Stimulated activated naive CD8-positive, alpha-beta T cell treated with anti-CD3 and anti-CD28 coated beads, Interleukin-15, Interleukin-2, amounts not matched to agents 100 U/mL and 50 U/mL, for 24 hours (primary cell): ENCODE results near the gene DNAAF5.
A peak's percentile ranks its signal among the peaks of the same experiment; 100 is the strongest.
"Not testable (repeated sequence)": the region's sequence is repeated elsewhere in the genome, so short reads cannot be mapped to it uniquely, and the experiment has no call there.

Experiments
- ATAC-seq: fragments of 150-1000 bp; cut with Tn5 transposase; one replicate; pipeline ENCODE4 v1.10.0; 2021
- DNase-seq: peaks from one replicate; pipeline ENCODE4 v3.0.0; 2021

The DNAAF5 gene

DNA sequence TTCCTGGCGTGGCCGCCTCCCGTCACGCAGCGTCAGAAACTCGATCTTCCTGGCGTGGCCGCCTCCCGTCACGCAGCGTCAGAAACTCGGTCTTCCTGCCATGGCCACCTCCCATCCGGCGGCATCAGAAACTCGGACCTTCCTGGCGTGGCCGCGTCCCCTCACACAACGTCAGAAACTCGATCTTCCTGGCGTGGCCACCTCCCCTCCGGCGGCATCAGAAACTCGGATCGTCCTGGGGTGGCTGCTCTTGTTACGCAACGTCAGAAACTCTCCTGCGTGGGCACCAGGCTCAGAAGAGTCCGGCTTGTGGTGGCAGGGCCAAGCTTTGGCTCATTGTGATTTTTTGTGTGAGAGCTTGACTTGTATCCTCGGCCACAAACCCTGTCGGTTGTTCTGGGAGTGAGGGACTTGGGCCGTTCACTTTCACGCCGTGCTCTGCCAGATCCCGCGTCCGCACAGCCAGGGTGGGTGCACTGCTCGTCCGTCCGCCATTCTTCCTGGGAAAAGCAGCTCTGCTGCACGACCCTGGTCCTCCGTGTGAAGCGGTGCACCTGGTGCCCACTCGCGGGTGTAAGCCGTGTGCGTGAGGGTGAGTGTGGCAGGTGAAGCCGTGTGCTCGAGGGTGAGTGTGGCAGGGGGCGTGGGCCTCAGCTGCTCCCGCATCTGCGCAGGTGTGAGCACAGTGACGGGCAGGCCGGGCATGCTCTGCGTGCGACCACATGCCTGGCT, 56.4 kb downstream of the DNAAF5 start:
- DNase-seq (no peak), ATAC-seq (no peak)

GRCh38 chr7:783556-784490, 57.3 kb downstream of the DNAAF5 start:
- ATAC-seq (no peak), DNase-seq (no peak)

DNA sequence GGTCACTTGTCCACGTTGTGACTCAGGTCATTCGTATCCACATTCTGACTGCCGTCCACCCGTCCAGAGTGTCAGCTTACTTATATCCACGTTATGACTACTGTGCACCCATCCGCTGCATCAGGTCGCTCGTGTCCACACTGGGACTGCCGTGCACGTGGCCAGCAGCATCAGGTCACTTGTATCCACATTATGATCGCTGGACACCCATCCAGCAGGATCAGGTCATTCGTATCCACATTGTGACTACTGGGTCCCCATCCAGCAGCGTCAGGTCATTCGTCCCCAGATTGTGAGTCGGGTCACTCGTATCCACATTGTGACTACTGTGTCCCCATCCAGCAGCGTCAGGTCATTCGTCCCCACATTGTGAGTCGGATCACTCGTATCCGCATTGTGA, 58.5 kb downstream of the DNAAF5 start:
- no peak for DNase-seq
- ATAC-seq, result no peak

DNA sequence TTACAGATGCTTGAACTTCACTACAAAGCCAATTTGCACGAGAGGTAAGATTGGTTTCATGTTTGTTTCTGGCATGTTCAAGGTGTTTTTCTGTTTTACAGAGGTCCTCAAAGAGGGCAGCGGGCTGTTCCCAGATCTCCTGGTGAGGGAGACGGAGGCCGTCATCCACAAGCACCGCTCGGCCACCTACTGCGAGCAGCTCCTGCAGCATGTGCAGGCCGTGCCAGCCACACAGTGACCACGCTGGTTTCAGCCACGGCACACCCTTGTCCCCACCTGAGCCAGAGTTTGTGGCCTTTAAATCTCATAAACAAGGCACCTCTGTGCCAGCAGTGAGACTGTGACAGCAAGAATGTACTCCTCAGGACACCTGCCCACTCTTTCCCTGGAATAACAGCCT, 58.9 kb downstream of the DNAAF5 start:
- ATAC-seq (no peak), DNase-seq (no peak)

DNA sequence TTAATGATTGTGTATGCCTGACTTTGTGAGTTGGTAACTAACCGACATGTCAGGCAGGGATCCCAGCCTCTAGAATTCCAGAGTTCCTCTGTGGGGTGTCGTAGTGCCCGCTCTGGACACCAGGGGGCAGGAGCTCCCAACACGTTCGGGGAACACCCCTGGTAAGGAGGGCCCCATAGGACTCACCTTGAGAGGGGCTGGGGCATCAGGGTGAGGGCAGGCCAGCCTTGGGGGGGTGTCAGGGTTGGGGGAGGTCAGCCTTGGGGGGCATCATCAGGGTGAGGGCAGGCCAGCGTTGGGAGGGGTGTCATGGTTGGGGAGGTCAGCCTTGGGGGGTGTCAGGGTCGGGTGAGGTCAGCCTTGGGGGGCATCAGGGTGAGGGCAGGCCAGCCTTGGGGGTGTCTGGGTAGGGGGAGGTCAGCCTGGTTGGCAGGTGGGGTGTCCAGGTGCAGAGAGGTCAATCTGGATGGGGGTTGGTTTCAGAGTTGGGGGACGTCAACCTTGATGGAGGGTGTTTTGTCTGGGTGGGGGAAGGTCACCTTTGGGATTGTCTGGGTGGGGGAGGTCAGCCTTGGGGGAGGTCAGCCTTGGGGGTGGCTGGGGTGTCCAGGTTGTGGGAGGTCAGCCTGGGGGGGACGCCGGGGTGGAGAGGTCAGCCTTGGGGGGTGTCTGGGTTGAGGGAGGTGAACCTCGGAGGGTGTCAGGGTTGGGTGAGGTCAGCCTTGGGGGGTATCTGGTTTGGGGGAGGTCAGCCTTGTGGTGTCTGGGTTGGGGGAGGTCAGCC, 60.2 kb downstream of the DNAAF5 start:
- peak; percentile 76 for ATAC-seq
- DNase-seq, result peak; percentile 81

DNA sequence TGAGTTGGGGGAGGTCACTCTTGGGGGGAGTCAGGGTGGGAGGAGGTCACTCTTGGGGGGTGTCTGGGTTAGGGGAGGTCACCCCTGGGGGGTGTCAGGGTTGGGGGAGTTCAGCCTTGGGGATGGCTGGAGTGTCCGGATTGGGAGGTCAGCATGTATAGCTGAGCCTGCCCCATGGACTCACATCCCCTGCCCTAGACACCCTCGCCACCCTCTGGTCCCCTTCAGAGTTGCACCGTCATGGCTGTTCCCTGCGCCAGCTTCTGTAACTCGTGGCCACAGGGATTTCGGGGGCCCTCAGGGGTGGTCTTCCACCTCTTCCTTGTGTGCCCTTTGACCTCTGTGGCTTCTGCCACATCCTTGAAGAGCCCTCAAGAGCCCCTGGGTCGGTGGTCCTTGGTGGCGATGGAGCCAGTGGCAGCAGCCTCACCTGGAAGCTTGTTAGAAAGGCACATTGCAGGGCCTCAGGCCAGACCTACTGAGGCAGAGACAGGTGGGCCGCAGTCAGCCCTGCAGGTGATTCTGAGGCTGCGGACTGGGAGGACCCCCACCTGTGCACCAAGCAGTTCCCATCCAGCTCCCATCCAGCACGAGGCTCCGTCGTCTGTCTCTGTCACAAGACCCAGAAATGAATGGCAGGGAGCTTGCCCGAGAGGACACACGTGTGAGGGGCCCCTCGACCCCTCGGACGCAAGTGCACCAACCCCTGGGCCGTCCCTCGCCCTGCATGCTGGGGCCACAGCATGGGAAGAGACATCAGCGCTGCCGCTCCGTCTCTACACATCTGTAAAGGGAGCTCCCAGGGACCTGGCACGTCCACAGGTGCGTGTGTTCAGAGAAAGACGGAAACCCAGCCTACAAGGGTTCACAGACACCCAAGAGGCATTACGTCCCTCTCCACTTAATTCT, 61.1 kb downstream of the DNAAF5 start:
- DNase-seq (no peak), ATAC-seq (no peak)

GRCh38 chr7:791519-791918, 65.0 kb downstream of the DNAAF5 start:
- no peak for ATAC-seq
- DNase-seq, result no peak

GRCh38 chr7:794207-794606, 67.7 kb downstream of the DNAAF5 start:
- ATAC-seq (no peak), DNase-seq (no peak)

- no peak for ATAC-seq
- DNase-seq, result no peak
Measured at GRCh38 chr7:794671-795329, 68.3 kb downstream of the DNAAF5 start.

- ATAC-seq, DNase-seq: not testable (repeated sequence)
Measured at GRCh38 chr7:796434-797169, 70.1 kb downstream of the DNAAF5 start.

GRCh38 chr7:798921-799470, 72.5 kb downstream of the DNAAF5 start:
- DNase-seq, result no peak

DNA sequence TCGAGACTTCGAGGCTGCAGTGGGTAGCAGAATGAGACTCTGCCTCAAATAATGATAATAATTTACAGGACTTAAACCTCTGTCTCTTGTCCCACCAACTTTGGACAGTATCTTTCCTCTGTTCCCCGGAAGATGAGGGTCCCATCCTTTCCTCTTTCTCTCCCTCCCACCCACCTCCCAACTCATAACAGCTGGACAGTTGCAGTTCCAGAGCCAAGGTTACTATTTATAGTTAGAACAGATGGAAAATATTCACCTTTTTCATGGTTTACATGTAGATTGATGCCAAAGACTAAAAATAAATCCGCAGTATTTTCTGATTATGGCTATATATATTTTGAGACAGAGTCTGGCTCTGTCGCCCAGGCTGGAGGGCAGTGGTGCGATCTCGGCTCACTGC, 74.2 kb downstream of the DNAAF5 start:
- ATAC-seq (no peak), DNase-seq (no peak)

More at GRCh38 chr7:798921-799470, 72.5 kb downstream of the DNAAF5 start:
- no peak for ATAC-seq

DNA sequence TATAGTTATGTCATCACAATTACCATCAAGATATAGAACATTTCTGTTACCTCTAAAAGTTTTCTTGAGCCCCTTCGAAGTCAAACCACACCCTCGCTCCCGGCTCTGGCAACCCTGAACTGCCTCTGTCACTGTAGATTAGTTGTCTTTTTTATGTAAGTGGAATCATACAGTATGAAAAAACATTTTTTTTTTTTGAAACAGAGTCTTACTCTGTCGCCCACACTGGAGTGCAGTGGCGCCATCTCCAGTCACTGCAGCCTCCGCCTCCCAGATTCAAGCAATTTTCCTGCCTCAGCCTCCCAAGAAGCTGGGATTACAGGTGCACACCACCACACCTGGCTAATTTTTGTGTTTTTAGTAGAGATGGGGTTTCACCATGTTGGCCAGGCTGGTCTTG, 74.9 kb downstream of the DNAAF5 start:
- not testable (repeated sequence) for ATAC-seq, DNase-seq

- no peak for DNase-seq
Measured at GRCh38 chr7:801940-802381, 75.5 kb downstream of the DNAAF5 start.

DNA sequence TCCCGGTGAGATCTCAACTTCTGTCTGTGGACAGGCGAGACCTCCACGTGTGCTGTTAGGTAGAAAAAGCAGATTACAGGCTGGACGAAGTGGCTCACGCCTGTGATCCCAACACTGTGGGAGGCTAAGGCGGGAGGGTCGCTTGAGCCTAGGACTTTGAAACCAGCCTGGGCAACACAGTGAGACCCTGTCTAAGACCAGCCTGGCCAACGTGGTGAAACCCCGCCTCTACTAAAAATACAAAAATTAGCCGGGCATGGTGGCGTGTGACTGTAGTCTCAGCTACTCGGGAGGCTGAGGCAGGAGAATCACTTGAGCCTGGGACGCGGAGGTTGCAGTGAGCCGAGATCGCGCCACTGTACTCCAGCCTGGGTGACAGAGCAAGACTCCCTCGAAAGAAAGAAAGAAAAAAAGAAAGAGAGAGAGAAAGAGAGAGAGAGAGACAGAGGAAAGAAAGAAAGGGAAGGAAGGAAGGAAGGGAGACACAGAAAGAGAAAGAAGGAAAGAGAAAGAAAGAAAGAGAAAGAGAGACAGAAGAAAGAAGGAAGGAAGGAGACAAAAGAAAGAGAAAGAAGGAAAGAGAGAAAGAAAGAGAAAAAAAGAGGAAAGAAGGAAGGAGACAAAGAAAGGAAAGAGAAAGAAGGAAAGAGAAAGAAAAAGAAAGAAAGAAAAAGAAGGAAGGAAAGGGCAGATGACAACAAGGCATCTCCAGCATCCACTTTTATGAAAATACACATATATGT, 76.2 kb downstream of the DNAAF5 start:
- ATAC-seq (no peak), DNase-seq (no peak)

More at GRCh38 chr7:801940-802381, 75.5 kb downstream of the DNAAF5 start:
- no peak for ATAC-seq

- no peak for DNase-seq
- no peak for ATAC-seq
Measured at GRCh38 chr7:803243-803635, 76.7 kb downstream of the DNAAF5 start.

DNA sequence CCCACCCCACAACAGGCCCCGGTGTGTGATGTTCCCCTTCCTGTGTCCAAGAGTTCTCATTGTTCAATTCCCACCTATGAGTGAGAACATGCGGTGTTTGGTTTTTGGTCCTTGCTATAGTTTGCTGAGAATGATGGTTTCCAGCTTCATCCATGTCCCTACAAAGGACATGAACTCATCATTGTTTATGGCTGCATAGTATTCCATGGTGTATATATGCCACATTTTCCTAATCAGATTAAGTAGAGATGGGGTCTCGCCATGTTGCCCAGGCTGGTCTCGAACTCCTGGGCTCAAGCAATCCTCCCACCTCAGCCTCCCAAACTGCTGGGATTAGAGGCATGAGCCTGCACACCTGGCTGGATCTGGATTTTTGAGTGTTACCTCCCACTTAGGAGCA, 77.3 kb downstream of the DNAAF5 start:
- DNase-seq, ATAC-seq: not testable (repeated sequence)

- DNase-seq (no peak), ATAC-seq (no peak)
Measured at GRCh38 chr7:805261-805660, 78.8 kb downstream of the DNAAF5 start.
